DOHH2 (cell line): Measurements from ENCODE around the gene PCDH9.

ENCODE experiments used
- H3F3A ChIP-seq: fragments of 200-600 bp; sonication (generic), shearing (Covaris generic); 2 replicates; pipeline ENCODE4 v1.6.0; 2016; ENCODE audit warnings: antibody characterized with exemption, mild to moderate bottlenecking; ENCODE audit not compliant: control insufficient read depth, insufficient read depth
- H3K27ac ChIP-seq: fragments of 200-600 bp; sonication (generic); 2 replicates; pipeline ENCODE4 v1.5.1; 2014; ENCODE audit warnings: low read depth, mild to moderate bottlenecking, low read length, moderate library complexity
- H3K27me3 ChIP-seq: fragments of 200-600 bp; sonication (generic); 2 replicates; pipeline ENCODE4 v1.6.1; 2014; ENCODE audit warnings: mild to moderate bottlenecking, low read length, mixed read lengths; ENCODE audit not compliant: control insufficient read depth
- H3K36me3 ChIP-seq: fragments of 200-600 bp; sonication (generic); 2 replicates; pipeline ENCODE4 v1.6.1; 2014; ENCODE audit warnings: mild to moderate bottlenecking, low read length, moderate library complexity, mixed read lengths; ENCODE audit not compliant: control insufficient read depth
- H3K4me1 ChIP-seq: fragments of 200-600 bp; sonication (generic); 2 replicates; pipeline ENCODE4 v1.6.1; 2014; ENCODE audit warnings: mild to moderate bottlenecking, low read length, mixed read lengths; ENCODE audit not compliant: control insufficient read depth
- H3K4me2 ChIP-seq: fragments of 200-600 bp; sonication (generic); 2 replicates; pipeline ENCODE4 v1.6.0; 2014; ENCODE audit warnings: mild to moderate bottlenecking, low read length, moderate library complexity
- H3K4me3 ChIP-seq: fragments of 200-600 bp; sonication (generic); 2 replicates; pipeline ENCODE4 v1.5.1; 2014; ENCODE audit warnings: mild to moderate bottlenecking, low read length, mixed read lengths
- H3K79me2 ChIP-seq: fragments of 200-600 bp; sonication (generic); 2 replicates; pipeline ENCODE4 v1.6.1; 2014; ENCODE audit warnings: mild to moderate bottlenecking, low read length, mixed read lengths; ENCODE audit not compliant: control insufficient read depth
- H3K9me2 ChIP-seq: fragments of 200-600 bp; sonication (generic); replicated peaks from 2 replicates; pipeline ENCODE4 v1.6.1; 2014; ENCODE audit warnings: mild to moderate bottlenecking, low read length, mixed read lengths; ENCODE audit not compliant: control insufficient read depth
- H3K9me3 ChIP-seq: fragments of 200-600 bp; sonication (generic); 2 replicates; pipeline ENCODE4 v1.6.1; 2014; ENCODE audit warnings: antibody characterized with exemption, low read length, mixed read lengths; ENCODE audit not compliant: control insufficient read depth, insufficient read depth
- H4K20me1 ChIP-seq: fragments of 200-600 bp; sonication (generic); 2 replicates; pipeline ENCODE4 v1.6.0; 2014; ENCODE audit warnings: low read depth, mild to moderate bottlenecking, antibody characterized with exemption, low read length, moderate library complexity; ENCODE audit not compliant: control insufficient read depth, insufficient read depth
- CTCF ChIP-seq: fragments of 200-600 bp; sonication (generic); IDR thresholded peaks from one replicate; pipeline ENCODE4 v1.5.1; 2014; ENCODE audit warnings: antibody characterized with exemption, mild to moderate bottlenecking, low read depth, low read length; ENCODE audit not compliant: poor library complexity, severe bottlenecking
- EZH2phosphoT487 ChIP-seq: fragments of 200-600 bp; sonication (generic); IDR thresholded peaks from 2 replicates; pipeline ENCODE4 v1.6.1; 2017; ENCODE audit warnings: borderline replicate concordance, mild to moderate bottlenecking, antibody characterized with exemption, low read length, moderate library complexity, mixed read lengths

PCDH9 gene

GRCh38 chr13:66689037-66689619 lies 541.0 kb downstream of the PCDH9 start:
- Histone ChIP-seq H3F3A (no peaks in the 10 kb centered on the region), H3K4me2 (no peak overlapping the region), H4K20me1 (no peaks in the 10 kb centered on the region), H3K79me2 (no peaks in the 10 kb centered on the region), H3K27ac (no peak overlapping the region), H3K4me1 (peaks cover 18% of the 10 kb centered on the region), H3K9me3 (peaks cover 25% of the 10 kb centered on the region; the same call in 1 of the 2 replicates), H3K27me3 (no peaks in the 10 kb centered on the region), H3K4me3 (no peak overlapping the region), H3K36me3 (no peaks in the 10 kb centered on the region), H3K9me2 (no peaks in the 10 kb centered on the region)
- TF ChIP-seq CTCF = peak; percentile 44
- no peak for TF ChIP-seq EZH2phosphoT487

- TF ChIP-seq EZH2phosphoT487 (no peak), CTCF (no peak)
- Histone ChIP-seq H3K9me2 (no peaks in the 10 kb centered on the region), H3K4me3 (no peak overlapping the region), H3K9me3 (peaks cover 27% of the 10 kb centered on the region; the same call in 1 of the 2 replicates), H3K27ac (no peak overlapping the region), H4K20me1 (no peaks in the 10 kb centered on the region), H3K4me2 (no peak overlapping the region), H3K79me2 (no peaks in the 10 kb centered on the region), H3K36me3 (no peaks in the 10 kb centered on the region), H3K27me3 (no peaks in the 10 kb centered on the region), H3F3A (no peaks in the 10 kb centered on the region), H3K4me1 (no peaks in the 10 kb centered on the region)
These were observed 548.7 kb downstream of the PCDH9 start for GRCh38 chr13:66681403-66681802.

GRCh38 chr13:66680031-66680430 lies 550.1 kb downstream of the PCDH9 start:
- Histone ChIP-seq H3K79me2 (no peaks in the 10 kb centered on the region), H3K9me3 (peaks cover 15% of the 10 kb centered on the region; the same call in 1 of the 2 replicates), H3K27ac (no peak overlapping the region), H3K27me3 (no peaks in the 10 kb centered on the region), H3F3A (no peaks in the 10 kb centered on the region), H3K4me2 (no peak overlapping the region), H3K9me2 (no peaks in the 10 kb centered on the region), H3K4me1 (no peaks in the 10 kb centered on the region), H3K36me3 (no peaks in the 10 kb centered on the region), H3K4me3 (no peak overlapping the region), H4K20me1 (no peaks in the 10 kb centered on the region)
- TF ChIP-seq CTCF (no peak), EZH2phosphoT487 (no peak)
